ENCODE data around the gene OLFM4. TPM values are rescaled to one million over a fixed set of nuclear protein-coding genes. Genes with fewer than 3 reads are reported as not detected.

Gene OLFM4
- total RNA-seq, 2 donors from 2014 or later = 0.37 TPM; not detected in 1

GRCh38 chr13:53060840-53061490 is 32.4 kb downstream of the OLFM4 start:
- TF ChIP-seq CTCF (IDR thresholded peaks at IDR 0.05) = no peak
- H3K27ac ChIP-seq = no peak overlapping the region
- no peaks in the 10 kb centered on the region for H3K9me3 ChIP-seq
- H3K4me3 ChIP-seq = no peak overlapping the region
- no peaks in the 10 kb centered on the region for H3K27me3 ChIP-seq
- H3K36me3 ChIP-seq = no peaks in the 10 kb centered on the region
- DNase-seq (ENCODE audit: low spot score) = no peak
- no peaks in the 10 kb centered on the region for H3K4me1 ChIP-seq

GRCh38 chr13:53064731-53065130 is 36.1 kb downstream of the OLFM4 start:
- TF ChIP-seq CTCF (IDR thresholded peaks at IDR 0.05) = no peak
- no peak overlapping the region for H3K4me3 ChIP-seq
- H3K4me1 ChIP-seq = no peaks in the 10 kb centered on the region
- no peak for DNase-seq (ENCODE audit: low spot score)
- no peaks in the 10 kb centered on the region for H3K9me3 ChIP-seq
- no peak overlapping the region for H3K27ac ChIP-seq
- no peaks in the 10 kb centered on the region for H3K27me3 ChIP-seq
- no peaks in the 10 kb centered on the region for H3K36me3 ChIP-seq

GRCh38 chr13:53066411-53066810 is 37.8 kb downstream of the OLFM4 start:
- Histone ChIP-seq H3K36me3 (no peaks in the 10 kb centered on the region), H3K4me3 (no peak overlapping the region), H3K27ac (no peak overlapping the region), H3K27me3 (no peaks in the 10 kb centered on the region), H3K4me1 (no peaks in the 10 kb centered on the region), H3K9me3 (no peaks in the 10 kb centered on the region)
- no peak for DNase-seq (ENCODE audit: low spot score)
- no peak for TF ChIP-seq CTCF (IDR thresholded peaks at IDR 0.05)

DNA sequence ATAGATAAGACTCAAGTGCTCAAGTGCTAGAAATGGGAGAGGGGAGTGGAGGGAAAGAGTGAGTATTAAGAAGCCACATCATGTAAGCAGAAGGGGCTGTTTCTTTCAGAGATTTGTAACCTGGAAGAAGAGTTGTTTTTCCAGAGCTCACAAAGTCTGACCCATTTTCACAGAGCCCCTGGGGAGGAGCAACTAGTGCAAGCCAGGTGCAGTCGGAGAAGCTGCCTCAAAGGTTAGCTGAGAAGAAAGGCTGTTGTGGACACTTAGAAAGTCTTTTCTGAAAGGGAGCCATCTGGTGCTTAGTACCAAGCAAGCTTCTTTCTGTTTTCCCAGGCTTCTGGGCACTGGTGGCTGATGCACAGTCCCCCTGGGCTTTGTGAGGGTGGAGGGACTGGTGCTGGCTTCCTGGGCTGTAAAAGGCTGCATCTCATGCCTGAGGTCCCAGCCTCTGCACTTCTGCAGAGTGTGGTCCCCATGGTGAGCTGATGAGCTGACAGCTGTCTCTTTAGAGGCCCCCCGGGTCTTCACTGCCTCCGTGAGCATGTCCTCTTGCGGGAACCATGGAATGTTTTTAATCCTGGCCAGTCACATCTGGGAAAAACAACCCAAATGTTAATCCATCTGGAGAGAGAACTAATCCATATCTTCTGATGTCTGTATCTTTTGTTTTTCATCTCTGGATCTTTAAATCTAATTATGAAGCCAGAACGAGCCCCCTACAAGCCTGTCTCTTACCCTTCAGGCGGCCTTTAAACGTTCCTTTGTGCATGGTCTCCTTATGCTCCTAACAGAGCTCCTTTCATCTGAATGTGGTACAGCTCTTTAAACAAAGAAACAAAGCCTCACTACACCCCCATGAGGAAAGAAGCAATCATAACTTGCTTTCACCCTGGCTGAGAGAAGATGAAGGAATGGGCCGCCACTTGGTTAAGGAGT is 40.2 kb downstream of the OLFM4 start:
- no peak for TF ChIP-seq CTCF (IDR thresholded peaks at IDR 0.05)
- H3K4me1 ChIP-seq = no peaks in the 10 kb centered on the region
- H3K9me3 ChIP-seq = no peaks in the 10 kb centered on the region
- H3K4me3 ChIP-seq = no peak overlapping the region
- no peak for DNase-seq (ENCODE audit: low spot score)
- H3K27ac ChIP-seq = no peak overlapping the region
- no peaks in the 10 kb centered on the region for H3K27me3 ChIP-seq
- H3K36me3 ChIP-seq = no peaks in the 10 kb centered on the region

DNA sequence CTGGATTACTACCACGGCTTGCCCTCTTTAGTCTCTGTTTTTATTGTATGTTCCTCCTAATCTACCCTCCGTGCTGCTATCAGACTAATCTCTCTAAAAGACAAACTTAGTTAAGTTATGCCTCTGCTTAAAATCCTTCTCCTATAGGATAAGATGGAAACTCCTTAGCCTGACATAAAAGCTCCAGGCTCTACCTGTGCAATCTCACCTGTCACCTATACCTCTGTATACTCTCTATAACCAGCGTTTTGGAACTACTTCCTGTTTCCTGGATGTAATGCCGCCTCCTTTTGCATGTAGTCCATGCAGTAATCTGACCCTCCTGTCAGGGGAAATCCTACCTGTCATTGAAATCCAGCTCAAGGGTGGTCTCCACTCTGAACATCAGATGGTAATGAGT is 41.2 kb downstream of the OLFM4 start:
- no peak for TF ChIP-seq CTCF (IDR thresholded peaks at IDR 0.05)
- H3K27ac ChIP-seq = no peak overlapping the region
- H3K27me3 ChIP-seq = no peaks in the 10 kb centered on the region
- H3K4me3 ChIP-seq = no peak overlapping the region
- no peaks in the 10 kb centered on the region for H3K36me3 ChIP-seq
- H3K4me1 ChIP-seq = no peaks in the 10 kb centered on the region
- DNase-seq (ENCODE audit: low spot score) = no peak
- H3K9me3 ChIP-seq = no peaks in the 10 kb centered on the region

Measured in right atrium auricular region (tissue), 2 donors.